Transverse colon (tissue), 4 donors: ENCODE data around the gene ARHGAP6. TPM values are rescaled to one million over a fixed set of nuclear protein-coding genes. Genes with fewer than 3 reads are reported as not detected.

ENCODE experiments used
- DNase-seq: peaks from one replicate; pipeline ENCODE4 v3.0.0-alpha.2; 2019
- H3K27ac ChIP-seq, 4 donors: fragments of 200-600 bp; sonication (generic); 2 replicates each; pipeline ENCODE4 v1.5.1; 2016 to 2018; ENCODE audit warnings: inconsistent platforms in 4 of 4
- H3K27me3 ChIP-seq: fragments of 200-600 bp; sonication (generic); 2 replicates; pipeline ENCODE4 v1.5.1; 2017; ENCODE audit warnings: inconsistent platforms
- H3K36me3 ChIP-seq, 4 donors: fragments of 200-600 bp; sonication (generic); 2 replicates each; pipeline ENCODE4 v1.5.1; 2017 to 2019; ENCODE audit warnings: inconsistent platforms in 4 of 4
- H3K4me1 ChIP-seq, 4 donors: fragments of 200-600 bp; sonication (generic); 2 replicates each; pipeline ENCODE4 v1.5.1; 2017 to 2020; ENCODE audit warnings: inconsistent platforms in 4 of 4
- H3K4me3 ChIP-seq, 4 donors: fragments of 200-600 bp; sonication (generic); 1 replicate in 1 of 4; 2 replicates in 3 of 4; pipeline versions ENCODE4 v1.5.1 to v1.6.1; 2017 to 2019; ENCODE audit warnings: inconsistent platforms in 4 of 4
- H3K9me3 ChIP-seq, 2 donors: fragments of 200-600 bp; sonication (generic); 2 replicates each; pipeline ENCODE4 v1.5.1; 2017 to 2019; ENCODE audit warnings: inconsistent platforms in 2 of 2
- CTCF ChIP-seq, 5 experiments: fragments of 200-600 bp in 3 of 5; fragments of 450-650 bp in 2 of 5; sonication (generic) in 3 of 5; IDR thresholded peaks; 1 replicate in 2 of 5; 2 replicates in 3 of 5; pipeline ENCODE4 v1.5.1; 2016 to 2017; ENCODE audit warnings: antibody characterized with exemption in 5 of 5, inconsistent platforms in 3 of 5, mild to moderate bottlenecking in 2 of 5, moderate library complexity in 1 of 5
- EP300 ChIP-seq: sonication (generic); formaldehyde crosslinking; IDR thresholded peaks from one replicate; pipeline ENCODE4 v1.6.1; 2017; ENCODE audit warnings: antibody characterized with exemption, low read depth
- POLR2A ChIP-seq: fragments of 450-650 bp; IDR thresholded peaks from one replicate; pipeline ENCODE4 v1.6.1; 2016; ENCODE audit warnings: antibody characterized with exemption, mild to moderate bottlenecking, moderate library complexity
- POLR2AphosphoS5 ChIP-seq, 3 donors: sonication (generic); formaldehyde crosslinking; IDR thresholded peaks; one replicate each; pipeline ENCODE4 v1.6.1; 2016; ENCODE audit warnings: antibody characterized with exemption in 3 of 3
- WGBS, 2 donors: methylation state at CpG; one replicate each; pipeline ENCODE4 v1.1.5; 2018; ENCODE audit warnings: low coverage in 1 of 2; 5-methylcytosine and 5-hydroxymethylcytosine counted together
- in situ Hi-C, 4 donors: fragments of 200-750 bp; cut with MboI; loops; one replicate each; pipeline versions ENCODE4 v1.15.0 to v1.15.1; 2017; ENCODE audit warnings: low sequenced_read_pairs in 3 of 4, low pct_ligation_motif_present in 1 of 4, low pct_unique_long_range_greater_than_20kb in 1 of 4
- intact Hi-C: fragments of 100-400 bp; cut with DNase I; formaldehyde crosslinking; loops from one replicate; pipeline ENCODE4 v1.15.1; 2023; ENCODE audit warnings: low total_unique reads
- total RNA-seq, 4 donors: library from RNA; depleted of rRNA; stranded (reverse); fragments of >200 nt; gene quantifications; one replicate each; pipeline ENCODE4 v1.1.0, GENCODE V29; 2016

Gene ARHGAP6
- total RNA-seq, 4 donors from 2014 or later = 5.0 to 12.4 (median 9.0) TPM

- H3K36me3 ChIP-seq = no peaks in the 10 kb centered on the region
- WGBS, 2 donors = 87% methylated on average over 11 of the region's 11 CpGs; no CpG with 5 or more reads in 1 of the 2 donors
- intact Hi-C loops (no loop called here), in situ Hi-C loops (no loop called here)
- TF ChIP-seq EP300 (no peak), POLR2AphosphoS5 (IDR thresholded peaks at IDR 0.05) (no peak), POLR2A (no peak), CTCF (IDR thresholded peaks at IDR 0.05) (no peak)
- no peak overlapping the region for H3K27ac ChIP-seq
- H3K4me1 ChIP-seq = no peaks in the 10 kb centered on the region
- no peak overlapping the region for H3K4me3 ChIP-seq
- H3K9me3 ChIP-seq = no peaks in the 10 kb centered on the region
- DNase-seq = no peak
- no peaks in the 10 kb centered on the region for H3K27me3 ChIP-seq
Observed at GRCh38 chrX:11212741-11213140, 453.0 kb downstream of the ARHGAP6 start.

- no peak overlapping the region for H3K4me3 ChIP-seq
- WGBS, 2 donors = 52 to 56% methylated on average over 4 of the region's 4 CpGs
- no peaks in the 10 kb centered on the region for H3K27me3 ChIP-seq
- H3K36me3 ChIP-seq = no peaks in the 10 kb centered on the region
- in situ Hi-C loops (no loop called here), intact Hi-C loops (no loop called here)
- H3K9me3 ChIP-seq = no peaks in the 10 kb centered on the region
- TF ChIP-seq EP300 (no peak), CTCF (IDR thresholded peaks at IDR 0.05) (no peak), POLR2AphosphoS5 (IDR thresholded peaks at IDR 0.05) (no peak), POLR2A (no peak)
- no peak for DNase-seq
- H3K4me1 ChIP-seq = no peaks in the 10 kb centered on the region
- H3K27ac ChIP-seq = no peak overlapping the region
Observed at GRCh38 chrX:11210415-11210801, 455.3 kb downstream of the ARHGAP6 start.

GRCh38 chrX:11209798-11210414 lies 455.8 kb downstream of the ARHGAP6 start:
- WGBS, 2 donors = 79% methylated on average over 2 of the region's 2 CpGs; no CpG with 5 or more reads in 1 of the 2 donors
- Histone ChIP-seq H3K27me3 (no peaks in the 10 kb centered on the region), H3K36me3 (no peaks in the 10 kb centered on the region), H3K9me3 (no peaks in the 10 kb centered on the region), H3K4me1 (no peaks in the 10 kb centered on the region), H3K4me3 (no peak overlapping the region), H3K27ac (no peak overlapping the region)
- intact Hi-C loops (no loop called here), in situ Hi-C loops (no loop called here)
- TF ChIP-seq EP300 (no peak), CTCF (IDR thresholded peaks at IDR 0.05) (no peak), POLR2A (no peak), POLR2AphosphoS5 (IDR thresholded peaks at IDR 0.05) (no peak)
- DNase-seq = no peak

- intact Hi-C loops (no loop called here), in situ Hi-C loops (no loop called here)
- 50% methylated on average over 1 of the region's 1 CpG; no CpG with 5 or more reads in 1 of the 2 donors for WGBS, 2 donors
- no peaks in the 10 kb centered on the region for H3K9me3 ChIP-seq
- H3K27ac ChIP-seq = no peak overlapping the region
- no peaks in the 10 kb centered on the region for H3K4me1 ChIP-seq
- H3K4me3 ChIP-seq = no peak overlapping the region
- H3K36me3 ChIP-seq = no peaks in the 10 kb centered on the region
- DNase-seq = no peak
- H3K27me3 ChIP-seq = no peaks in the 10 kb centered on the region
- TF ChIP-seq POLR2A (no peak), EP300 (no peak), POLR2AphosphoS5 (IDR thresholded peaks at IDR 0.05) (no peak), CTCF (IDR thresholded peaks at IDR 0.05) (no peak)
Observed at GRCh38 chrX:11206716-11207115, 459.0 kb downstream of the ARHGAP6 start.
